Measurements from ENCODE around the gene GALNT10. TPM values are rescaled to one million over a fixed set of nuclear protein-coding genes. Genes with fewer than 3 reads are reported as not detected.

The GALNT10 gene
- total and polyA plus RNA-seq, 2 of the 4 experiments (the other 2 are of a cell fraction): 46.2 to 67.0 TPM

DNA sequence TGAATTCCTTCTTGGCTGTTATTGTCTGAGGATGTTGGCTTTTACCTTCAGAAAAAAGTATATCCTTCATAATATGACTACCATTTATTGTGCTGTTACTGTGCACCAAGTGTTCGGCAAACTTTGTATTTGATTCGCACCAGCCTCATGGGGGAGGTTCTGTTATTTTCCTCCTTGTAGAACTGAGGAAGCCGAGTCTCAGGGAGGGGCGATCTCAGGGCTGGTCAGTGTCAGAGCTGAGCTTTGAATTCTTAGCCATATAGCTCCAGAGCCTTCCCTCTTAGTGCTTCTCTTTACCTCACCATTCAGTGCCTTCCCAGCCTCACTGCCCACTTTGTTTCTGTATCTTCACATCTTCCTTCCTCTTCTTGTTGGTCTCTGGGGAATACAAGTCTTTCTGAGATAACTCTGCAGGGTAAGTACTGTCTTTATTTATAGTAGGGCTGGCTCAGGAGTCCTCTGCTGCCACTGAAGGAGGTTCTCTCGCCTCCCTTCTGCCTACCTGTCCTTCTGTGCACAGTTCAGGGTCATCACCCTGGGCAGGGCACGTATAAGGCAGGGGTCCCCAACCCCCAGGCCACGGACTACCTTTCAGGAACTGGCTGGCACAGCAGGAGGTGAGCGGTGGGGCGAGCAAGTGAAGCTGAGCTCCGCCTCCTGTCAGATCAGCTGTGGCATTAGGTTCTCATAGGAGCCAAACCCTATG, 48.4 kb downstream of the GALNT10 start:
- H3K27me3 ChIP-seq (ENCODE audit: control insufficient read depth, insufficient read depth, low read length): no peaks in the 10 kb centered on the region
- in situ Hi-C loops (cut with MboI; ENCODE audit: low sequenced_read_pairs): no loop called here
- H3K4me2 ChIP-seq (ENCODE audit: low read depth, low read length): no peak overlapping the region
- H2BK120ac ChIP-seq (ENCODE audit: low read depth, low read length): no peak overlapping the region
- H4K8ac ChIP-seq (ENCODE audit: low read depth in 2 of 2, low read length in 2 of 2): no peak overlapping the region
- H3K36me3 ChIP-seq (ENCODE audit: control insufficient read depth, insufficient read depth, low read length): no peaks in the 10 kb centered on the region
- H4K91ac ChIP-seq (ENCODE audit: insufficient read depth, low read depth, low read length): no peak overlapping the region
- H2BK20ac ChIP-seq (ENCODE audit: low read depth, low read length): no peak overlapping the region
- H3K4me1 ChIP-seq (ENCODE audit: control insufficient read depth, insufficient read depth, low read length): peaks cover 2% of the 10 kb centered on the region
- no peak overlapping the region for H2AK5ac ChIP-seq (ENCODE audit: low read depth, low read length)
- no peak overlapping the region for H2BK15ac ChIP-seq (ENCODE audit: low read depth, low read length)
- no TSS peak for BruUV-seq (replicated peaks)
- no peak overlapping the region for H3K4me3 ChIP-seq (ENCODE audit: insufficient read depth, low read depth, low read length)
- ATAC-seq (ENCODE audit: low read depth): no peak
- H3K79me1 ChIP-seq (ENCODE audit: low read depth in 1 of 2, low read length in 2 of 2): peaks cover 32 to 80% of the 10 kb centered on the region in 2 experiments
- no peak overlapping the region for H3K4ac ChIP-seq (ENCODE audit: low read depth, low read length)
- H3K9me3 ChIP-seq (ENCODE audit: control insufficient read depth, insufficient read depth, low read length): no peaks in the 10 kb centered on the region
- H3K9me1 ChIP-seq (ENCODE audit: insufficient read depth, low read length): peaks cover 21% of the 10 kb centered on the region
- H3K23ac ChIP-seq (ENCODE audit: low read depth, low read length): no peak overlapping the region
- no peak overlapping the region for H4K5ac ChIP-seq (ENCODE audit: low read depth, low read length)
- POLR2A ChIA-PET (ENCODE audit: unreplicated experiment): interaction anchor here (0.5 kb wide), 1 partner anchor 10 kb away, joined by 3 read pairs; no protein-coding TSS in a partner anchor
- dilution Hi-C loops (cut with HindIII; ENCODE audit: low sequenced_read_pairs, unreplicated experiment): no loop called here
- no peak for DNase-seq
- no peak overlapping the region for H2AK9ac ChIP-seq (replicated peaks; ENCODE audit: low read depth, low read length, poor library complexity)
- intact Hi-C loops (cut with micrococcal nuclease): no loop called here
- no peak overlapping the region for H3K56ac ChIP-seq (ENCODE audit: extremely low read depth, insufficient read depth, low read length)
- no peak overlapping the region for H3K9ac ChIP-seq (ENCODE audit: low read depth, low read length)
- peaks cover 37% of the 10 kb centered on the region for H4K20me1 ChIP-seq (ENCODE audit: insufficient read depth, low read length)
- WGBS, 2 experiments (ENCODE audit: extremely low coverage in 2 of 2, insufficient read length in 1 of 2): no CpG with 5 or more reads among the region's 10 CpGs
- no peak overlapping the region for H3K27ac ChIP-seq (ENCODE audit: insufficient read depth, low read length)
- H2BK5ac ChIP-seq (ENCODE audit: low read depth, low read length, poor library complexity, severe bottlenecking): no peak overlapping the region
- CTCF ChIA-PET: no interaction called here
- no peak for TF ChIP-seq BHLHE40 (IDR thresholded peaks at IDR 0.05; ENCODE audit: low read depth, low read length)
- no peak for TF ChIP-seq CHD1 (IDR thresholded peaks at IDR 0.05; ENCODE audit: low read depth, low read length)
- H2AFZ ChIP-seq (replicated peaks; ENCODE audit: low read length, poor library complexity): no peak overlapping the region
- H3K18ac ChIP-seq (ENCODE audit: low read depth, low read length): no peak overlapping the region
- no peak overlapping the region for H3K14ac ChIP-seq (replicated peaks; ENCODE audit: low read depth, low read length)

All from IMR-90 (cell line).